Measurements from ENCODE around the gene CHST15.
"Not testable (repeated sequence)": the region's sequence is repeated elsewhere in the genome, so short reads cannot be mapped to it uniquely, and the experiment has no call there.

CHST15 gene

GRCh38 chr10:124035928-124036558, 57.4 kb downstream of the CHST15 start:
- FAIRE-seq (peak; percentile 96), DNase-seq (ENCODE audit: insufficient read length, low spot score) (peak; percentile 89)
- TF ChIP-seq POU2F2 (IDR thresholded peaks at IDR 0.05; ENCODE audit: low read depth, low read length) (peak; percentile 99), SPI1 (IDR thresholded peaks at IDR 0.05; ENCODE audit: low read depth, low read length) (peak; percentile 71), PAX5 (IDR thresholded peaks at IDR 0.05; ENCODE audit: insufficient read depth, low read length, severe bottlenecking) (no peak)

- DNase-seq (ENCODE audit: insufficient read length, low spot score), result no peak
- TF ChIP-seq POU2F2 (IDR thresholded peaks at IDR 0.05; ENCODE audit: low read depth, low read length) (no peak), POLR2A (IDR thresholded peaks at IDR 0.05; ENCODE audit: low read depth, low read length) (no peak), SPI1 (IDR thresholded peaks at IDR 0.05; ENCODE audit: low read depth, low read length) (no peak), POLR2AphosphoS5 (IDR thresholded peaks at IDR 0.05; ENCODE audit: low read depth, low read length) (no peak), PAX5 (IDR thresholded peaks at IDR 0.05; ENCODE audit: insufficient read depth, low read length, severe bottlenecking) (no peak), TAF1 (IDR thresholded peaks at IDR 0.05; ENCODE audit: low read depth, low read length) (no peak)
- no peak for FAIRE-seq
Measured at GRCh38 chr10:124035306-124035927, 58.0 kb downstream of the CHST15 start.

GRCh38 chr10:124034576-124035305, 58.7 kb downstream of the CHST15 start:
- not testable (repeated sequence) for DNase-seq (ENCODE audit: insufficient read length, low spot score); FAIRE-seq

GRCh38 chr10:124033887-124034218, 59.5 kb downstream of the CHST15 start:
- no peak for FAIRE-seq
- TF ChIP-seq POLR2AphosphoS5 (IDR thresholded peaks at IDR 0.05; ENCODE audit: low read depth, low read length), result no peak
- TF ChIP-seq TAF1 (IDR thresholded peaks at IDR 0.05; ENCODE audit: low read depth, low read length), result no peak
- no peak for TF ChIP-seq SPI1 (IDR thresholded peaks at IDR 0.05; ENCODE audit: low read depth, low read length)
- no peak for TF ChIP-seq PAX5 (IDR thresholded peaks at IDR 0.05; ENCODE audit: insufficient read depth, low read length, severe bottlenecking)
- no peak for TF ChIP-seq POLR2A (IDR thresholded peaks at IDR 0.05; ENCODE audit: low read depth, low read length)
- TF ChIP-seq POU2F2 (IDR thresholded peaks at IDR 0.05; ENCODE audit: low read depth, low read length), result no peak

GRCh38 chr10:124032971-124033886, 60.2 kb downstream of the CHST15 start:
- DNase-seq (ENCODE audit: insufficient read length, low spot score), result no peak
- no peak for TF ChIP-seq PAX5 (IDR thresholded peaks at IDR 0.05; ENCODE audit: insufficient read depth, low read length, severe bottlenecking)
- no peak for TF ChIP-seq POLR2A (IDR thresholded peaks at IDR 0.05; ENCODE audit: low read depth, low read length)
- no peak for TF ChIP-seq POU2F2 (IDR thresholded peaks at IDR 0.05; ENCODE audit: low read depth, low read length)
- TF ChIP-seq POLR2AphosphoS5 (IDR thresholded peaks at IDR 0.05; ENCODE audit: low read depth, low read length), result no peak
- no peak for TF ChIP-seq SPI1 (IDR thresholded peaks at IDR 0.05; ENCODE audit: low read depth, low read length)
- TF ChIP-seq TAF1 (IDR thresholded peaks at IDR 0.05; ENCODE audit: low read depth, low read length), result no peak
- FAIRE-seq, result no peak

More at GRCh38 chr10:124033887-124034218, 59.5 kb downstream of the CHST15 start:
- DNase-seq (ENCODE audit: insufficient read length, low spot score), result no peak

GRCh38 chr10:124032087-124032935, 61.1 kb downstream of the CHST15 start:
- DNase-seq (ENCODE audit: insufficient read length, low spot score) (no peak), FAIRE-seq (no peak)
- TF ChIP-seq SPI1 (IDR thresholded peaks at IDR 0.05; ENCODE audit: low read depth, low read length) (no peak), POLR2A (IDR thresholded peaks at IDR 0.05; ENCODE audit: low read depth, low read length) (no peak), POLR2AphosphoS5 (IDR thresholded peaks at IDR 0.05; ENCODE audit: low read depth, low read length) (no peak), POU2F2 (IDR thresholded peaks at IDR 0.05; ENCODE audit: low read depth, low read length) (no peak), TAF1 (IDR thresholded peaks at IDR 0.05; ENCODE audit: low read depth, low read length) (no peak), PAX5 (IDR thresholded peaks at IDR 0.05; ENCODE audit: insufficient read depth, low read length, severe bottlenecking) (no peak)

GRCh38 chr10:124030492-124031110, 62.8 kb downstream of the CHST15 start:
- DNase-seq (ENCODE audit: insufficient read length, low spot score) (no peak), FAIRE-seq (no peak)
- TF ChIP-seq PAX5 (IDR thresholded peaks at IDR 0.05; ENCODE audit: insufficient read depth, low read length, severe bottlenecking), result no peak
- no peak for TF ChIP-seq SPI1 (IDR thresholded peaks at IDR 0.05; ENCODE audit: low read depth, low read length)
- no peak for TF ChIP-seq POLR2A (IDR thresholded peaks at IDR 0.05; ENCODE audit: low read depth, low read length)
- no peak for TF ChIP-seq POU2F2 (IDR thresholded peaks at IDR 0.05; ENCODE audit: low read depth, low read length)
- TF ChIP-seq TAF1 (IDR thresholded peaks at IDR 0.05; ENCODE audit: low read depth, low read length), result no peak

- DNase-seq (ENCODE audit: insufficient read length, low spot score) (no peak), FAIRE-seq (no peak)
- no peak for TF ChIP-seq PAX5 (IDR thresholded peaks at IDR 0.05; ENCODE audit: insufficient read depth, low read length, severe bottlenecking)
- no peak for TF ChIP-seq TAF1 (IDR thresholded peaks at IDR 0.05; ENCODE audit: low read depth, low read length)
- no peak for TF ChIP-seq POLR2AphosphoS5 (IDR thresholded peaks at IDR 0.05; ENCODE audit: low read depth, low read length)
- no peak for TF ChIP-seq POLR2A (IDR thresholded peaks at IDR 0.05; ENCODE audit: low read depth, low read length)
- TF ChIP-seq POU2F2 (IDR thresholded peaks at IDR 0.05; ENCODE audit: low read depth, low read length), result no peak
- TF ChIP-seq SPI1 (IDR thresholded peaks at IDR 0.05; ENCODE audit: low read depth, low read length), result no peak
Measured at GRCh38 chr10:124030061-124030460, 63.3 kb downstream of the CHST15 start.

Data from GM12891 (cell line).